A549 (cell line): ENCODE measurements around the gene TRIOBP.

ENCODE experiments used
- BHLHE40 ChIP-seq: IDR thresholded peaks from 2 replicates; pipeline ENCODE4 v1.6.1; 2012; ENCODE audit warnings: low read depth, low read length, inconsistent platforms
- CHD2 ChIP-seq: fragments of 150-350 bp; IDR thresholded peaks from 2 replicates; pipeline ENCODE4 v1.6.1; 2014; ENCODE audit warnings: low read length; ENCODE audit not compliant: partially characterized antibody
- HOXA7 ChIP-seq: fragments of 250-450 bp; sonication (Bioruptor Pico); IDR thresholded peaks from 2 replicates; pipeline ENCODE4 v1.5.0; 2020; ENCODE audit warnings: mild to moderate bottlenecking, moderate library complexity
- JUN ChIP-seq, 2 experiments: fragments of >200 bp; sonication (Bioruptor Twin); formaldehyde crosslinking; IDR thresholded peaks; 2 replicates in 1 of 2; 3 replicates in 1 of 2; pipeline ENCODE4 v1.6.1; 2016 to 2017
- MAFK ChIP-seq: fragments of 450-650 bp; IDR thresholded peaks from 2 replicates; pipeline ENCODE4 v1.6.1; 2014; ENCODE audit not compliant: partially characterized antibody
- POLR2A ChIP-seq: IDR thresholded peaks from 2 replicates; pipeline ENCODE4 v1.6.1; 2012; ENCODE audit warnings: mild to moderate bottlenecking, low read length
- RFX5 ChIP-seq: fragments of 450-650 bp; IDR thresholded peaks from 2 replicates; pipeline ENCODE4 v1.7.1; 2014; ENCODE audit warnings: antibody characterized with exemption, mild to moderate bottlenecking, moderate library complexity
- TFCP2L1 ChIP-seq: fragments of 250-450 bp; sonication (Bioruptor Pico); IDR thresholded peaks from 2 replicates; pipeline ENCODE4 v1.5.0; 2021; ENCODE audit warnings: mild to moderate bottlenecking
- TF ChIP-seq, protein P1 (sequence below): fragments of >200 bp; sonication (Bioruptor Twin); formaldehyde crosslinking; IDR thresholded peaks from 3 replicates; pipeline ENCODE4 v1.5.1; 2016
- TF ChIP-seq, protein P2 (sequence below): IDR thresholded peaks from 2 replicates; pipeline ENCODE4 v1.6.1; 2012

DNA sequence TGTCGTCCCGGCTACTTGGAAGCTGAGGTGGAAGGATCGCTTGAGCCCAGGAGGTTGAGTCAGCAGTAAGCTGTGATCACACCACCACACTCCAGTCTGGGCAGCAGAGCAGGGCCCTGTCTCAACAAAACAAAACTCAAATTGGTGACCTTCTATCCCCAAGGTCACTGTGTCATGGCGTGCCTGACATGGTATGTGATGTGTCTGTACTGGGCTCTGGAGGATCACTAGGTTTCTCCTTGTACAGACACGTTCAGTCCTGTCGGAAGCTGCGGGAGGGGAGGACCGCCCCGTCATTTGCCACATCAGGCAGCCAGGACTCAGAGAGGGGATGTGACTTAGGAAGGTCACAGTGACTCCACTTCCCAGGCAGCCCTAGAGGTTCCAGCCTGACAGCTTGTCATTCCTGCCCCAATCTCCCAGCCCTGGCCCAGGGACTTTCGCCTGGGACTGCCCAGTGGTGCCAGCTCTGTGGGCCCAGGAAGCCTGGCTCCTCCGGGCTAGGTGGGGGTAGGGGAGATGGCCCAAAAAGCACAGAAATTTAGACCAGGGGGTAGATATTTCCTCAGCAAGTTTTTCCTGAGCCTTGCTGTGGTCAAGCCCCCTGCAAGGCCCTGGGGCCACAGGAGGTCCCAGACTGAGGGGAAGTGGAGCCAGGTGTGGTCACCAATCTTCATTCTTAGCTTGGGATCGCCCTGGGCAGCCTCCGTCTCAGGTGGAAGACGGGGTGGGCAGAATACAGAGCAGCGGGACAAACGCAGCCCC, 53.2 kb downstream of the TRIOBP start:
- TF ChIP-seq, protein P1, sequence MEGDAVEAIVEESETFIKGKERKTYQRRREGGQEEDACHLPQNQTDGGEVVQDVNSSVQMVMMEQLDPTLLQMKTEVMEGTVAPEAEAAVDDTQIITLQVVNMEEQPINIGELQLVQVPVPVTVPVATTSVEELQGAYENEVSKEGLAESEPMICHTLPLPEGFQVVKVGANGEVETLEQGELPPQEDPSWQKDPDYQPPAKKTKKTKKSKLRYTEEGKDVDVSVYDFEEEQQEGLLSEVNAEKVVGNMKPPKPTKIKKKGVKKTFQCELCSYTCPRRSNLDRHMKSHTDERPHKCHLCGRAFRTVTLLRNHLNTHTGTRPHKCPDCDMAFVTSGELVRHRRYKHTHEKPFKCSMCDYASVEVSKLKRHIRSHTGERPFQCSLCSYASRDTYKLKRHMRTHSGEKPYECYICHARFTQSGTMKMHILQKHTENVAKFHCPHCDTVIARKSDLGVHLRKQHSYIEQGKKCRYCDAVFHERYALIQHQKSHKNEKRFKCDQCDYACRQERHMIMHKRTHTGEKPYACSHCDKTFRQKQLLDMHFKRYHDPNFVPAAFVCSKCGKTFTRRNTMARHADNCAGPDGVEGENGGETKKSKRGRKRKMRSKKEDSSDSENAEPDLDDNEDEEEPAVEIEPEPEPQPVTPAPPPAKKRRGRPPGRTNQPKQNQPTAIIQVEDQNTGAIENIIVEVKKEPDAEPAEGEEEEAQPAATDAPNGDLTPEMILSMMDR = no peak
- TF ChIP-seq POLR2A = no peak
- TF ChIP-seq MAFK = no peak
- TF ChIP-seq RFX5 = no peak
- TF ChIP-seq TFCP2L1 (CRISPR knock-in tag) = no peak
- TF ChIP-seq BHLHE40 = no peak
- no peak for TF ChIP-seq JUN (IDR thresholded peaks at IDR 0.05)
- TF ChIP-seq CHD2 = no peak
- no peak for TF ChIP-seq HOXA7
- TF ChIP-seq, protein P2, sequence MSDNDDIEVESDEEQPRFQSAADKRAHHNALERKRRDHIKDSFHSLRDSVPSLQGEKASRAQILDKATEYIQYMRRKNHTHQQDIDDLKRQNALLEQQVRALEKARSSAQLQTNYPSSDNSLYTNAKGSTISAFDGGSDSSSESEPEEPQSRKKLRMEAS = no peak
